Astrocyte of the spinal cord (primary cell): ENCODE data around the gene SLC9A8.
"Not testable (repeated sequence)": the region's sequence is repeated elsewhere in the genome, so short reads cannot be mapped to it uniquely, and the experiment has no call there.

ENCODE experiments used
- DNase-seq: peaks from one replicate; pipeline ENCODE4 v3.0.0; 2011; ENCODE audit warnings: low read depth, low spot score
- H3K4me3 ChIP-seq: 2 replicates; pipeline ENCODE4 v1.5.1; 2011; ENCODE audit warnings: low read depth, mild to moderate bottlenecking, low read length, moderate library complexity
- in situ Hi-C: cut with HindIII; loops from 2 replicates; pipeline ENCODE4 v1.10.0; 2017; ENCODE audit warnings: low sequenced_read_pairs
- TF ChIP-seq, protein P1 (sequence below): IDR thresholded peaks from 2 replicates; pipeline ENCODE4 v1.5.1; 2012; ENCODE audit warnings: low read depth, mild to moderate bottlenecking, low read length, inconsistent platforms

The SLC9A8 gene

DNA sequence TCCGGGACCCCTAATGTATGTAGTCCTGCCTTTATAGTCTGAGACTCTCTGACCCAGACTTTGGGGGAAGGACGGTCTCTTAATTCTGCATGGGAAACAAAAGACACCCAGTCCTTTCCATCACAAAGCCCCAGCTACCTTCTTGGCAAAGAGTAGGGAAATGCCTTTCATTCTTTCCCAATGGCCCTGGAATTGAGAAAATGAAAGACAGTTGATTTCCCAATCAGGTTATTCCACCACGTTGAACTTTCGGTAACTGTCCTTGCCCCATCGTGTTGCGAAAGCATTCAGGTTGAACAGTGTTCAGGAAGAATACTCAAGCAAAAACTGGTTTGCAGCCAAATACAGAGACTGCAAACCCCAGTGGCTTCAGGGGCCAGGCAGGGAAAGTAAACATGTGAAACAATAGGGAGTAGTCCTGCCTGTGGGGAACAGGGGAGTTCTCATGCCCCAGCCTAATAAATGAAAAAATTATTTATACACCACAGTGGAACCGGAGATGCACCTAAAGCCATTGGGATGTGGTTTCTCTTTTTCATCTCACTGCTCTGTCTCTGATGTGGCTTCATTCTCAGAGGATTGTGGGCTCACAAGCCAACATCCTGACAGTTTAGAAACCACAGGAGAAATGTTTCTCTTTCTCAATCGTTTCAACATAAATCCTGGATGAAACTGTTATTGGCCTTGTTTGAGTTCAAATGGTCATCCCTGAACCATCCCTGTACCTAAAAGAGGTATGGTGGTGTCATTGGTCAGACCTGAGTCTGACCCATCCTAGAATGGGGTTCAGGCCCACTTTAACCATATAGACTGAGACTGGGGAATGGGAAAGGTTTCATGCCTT, 44.2 kb upstream of the SLC9A8 start:
- TF ChIP-seq, protein P1, sequence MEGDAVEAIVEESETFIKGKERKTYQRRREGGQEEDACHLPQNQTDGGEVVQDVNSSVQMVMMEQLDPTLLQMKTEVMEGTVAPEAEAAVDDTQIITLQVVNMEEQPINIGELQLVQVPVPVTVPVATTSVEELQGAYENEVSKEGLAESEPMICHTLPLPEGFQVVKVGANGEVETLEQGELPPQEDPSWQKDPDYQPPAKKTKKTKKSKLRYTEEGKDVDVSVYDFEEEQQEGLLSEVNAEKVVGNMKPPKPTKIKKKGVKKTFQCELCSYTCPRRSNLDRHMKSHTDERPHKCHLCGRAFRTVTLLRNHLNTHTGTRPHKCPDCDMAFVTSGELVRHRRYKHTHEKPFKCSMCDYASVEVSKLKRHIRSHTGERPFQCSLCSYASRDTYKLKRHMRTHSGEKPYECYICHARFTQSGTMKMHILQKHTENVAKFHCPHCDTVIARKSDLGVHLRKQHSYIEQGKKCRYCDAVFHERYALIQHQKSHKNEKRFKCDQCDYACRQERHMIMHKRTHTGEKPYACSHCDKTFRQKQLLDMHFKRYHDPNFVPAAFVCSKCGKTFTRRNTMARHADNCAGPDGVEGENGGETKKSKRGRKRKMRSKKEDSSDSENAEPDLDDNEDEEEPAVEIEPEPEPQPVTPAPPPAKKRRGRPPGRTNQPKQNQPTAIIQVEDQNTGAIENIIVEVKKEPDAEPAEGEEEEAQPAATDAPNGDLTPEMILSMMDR = no peak
- H3K4me3 ChIP-seq = no peak overlapping the region
- in situ Hi-C loops = no loop called here
- peak; percentile 93 for DNase-seq

DNA sequence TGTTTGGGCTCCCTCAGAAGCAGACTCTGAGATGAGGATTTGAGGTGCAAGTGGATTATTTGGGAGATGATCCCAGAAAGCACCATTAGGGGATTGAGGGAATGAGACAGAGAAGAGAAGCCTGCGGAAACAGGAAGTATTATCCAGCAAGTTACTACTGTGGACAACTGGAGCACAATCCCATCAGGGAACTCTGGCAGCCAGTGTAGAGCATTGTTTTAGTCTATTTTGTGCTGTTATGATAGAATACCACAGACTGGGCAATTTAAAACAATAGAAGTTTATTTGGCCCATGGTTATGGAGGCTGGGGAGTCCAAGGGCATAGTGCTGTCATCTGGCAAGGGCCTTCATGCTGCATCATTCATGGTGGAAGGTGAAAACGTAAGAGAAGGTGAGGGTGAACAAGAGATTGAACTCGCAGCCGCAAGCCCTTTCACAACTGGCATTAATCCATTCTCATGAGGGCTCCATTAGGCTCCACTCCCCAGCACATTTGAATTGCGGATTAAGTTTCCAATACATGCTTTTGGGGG, 43.5 kb upstream of the SLC9A8 start:
- in situ Hi-C loops = no loop called here
- TF ChIP-seq, protein P1 = no peak

DNA sequence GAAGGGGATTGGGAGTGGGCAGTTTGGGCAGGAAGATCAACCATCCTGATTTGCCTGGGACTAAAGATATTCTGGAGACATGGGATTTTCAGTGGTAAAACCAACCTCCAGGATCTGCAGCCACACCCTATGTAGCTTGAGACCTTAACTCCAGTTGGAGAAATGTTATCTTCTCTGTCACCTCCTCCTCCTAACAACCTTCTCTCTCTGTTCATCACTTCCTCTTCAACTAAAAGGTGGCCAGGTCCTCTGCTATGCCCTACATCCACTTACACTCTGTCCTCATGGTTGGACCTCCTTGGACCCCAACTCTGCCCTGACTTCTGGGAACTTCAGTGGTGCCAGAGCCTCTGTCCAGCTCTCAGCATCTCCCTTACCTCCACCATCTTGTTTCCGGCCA, 42.0 kb upstream of the SLC9A8 start:
- in situ Hi-C loops = no loop called here
- TF ChIP-seq, protein P1 = no peak
- H3K4me3 ChIP-seq = no peak overlapping the region
- no peak for DNase-seq

More for the DNA sequence above, 43.5 kb upstream of the SLC9A8 start:
- no peak for DNase-seq
- no peak overlapping the region for H3K4me3 ChIP-seq

DNA sequence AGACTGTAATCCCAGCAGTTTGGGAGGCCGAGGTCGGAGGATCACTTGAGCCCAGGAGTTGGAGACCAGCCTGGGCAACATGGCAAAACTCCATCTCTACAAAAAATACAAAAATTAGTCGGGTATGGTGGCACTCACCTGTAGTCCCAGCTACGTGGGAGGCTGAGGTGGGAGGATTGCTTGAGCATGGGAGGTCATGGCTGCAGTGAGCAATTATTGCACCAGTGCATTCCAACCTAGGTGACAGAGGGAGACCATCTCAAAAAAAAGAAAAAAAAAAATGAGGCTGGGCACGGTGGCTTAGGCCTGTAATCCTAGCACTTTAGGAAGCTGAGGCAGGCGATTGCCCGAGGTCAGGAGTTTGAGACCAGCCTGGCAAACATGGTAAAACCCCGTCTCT, 38.4 kb upstream of the SLC9A8 start:
- in situ Hi-C loops, DNase-seq, H3K4me3 ChIP-seq: not testable (repeated sequence)

DNA sequence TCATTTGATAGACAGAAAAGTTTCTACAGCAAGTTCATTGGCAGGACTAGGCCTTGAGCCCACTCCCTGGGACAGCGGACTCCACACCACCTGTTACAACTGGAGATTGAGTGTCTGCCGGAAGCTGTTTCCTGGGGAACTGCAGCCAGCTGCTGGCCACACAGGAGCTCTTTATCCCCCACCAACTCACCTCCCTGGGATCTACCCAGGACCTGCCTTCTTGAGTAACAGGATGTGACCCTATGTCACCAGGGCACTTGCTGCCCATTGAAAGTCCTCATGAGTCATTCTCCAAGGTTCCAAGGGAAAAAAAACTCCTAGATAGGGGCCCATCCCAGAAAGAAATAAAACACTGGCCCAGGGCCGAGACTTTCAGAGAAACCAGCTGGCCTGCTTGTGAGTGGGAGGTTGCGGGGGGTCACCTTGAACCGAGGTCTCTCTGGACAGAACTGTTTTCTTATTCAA, 37.4 kb upstream of the SLC9A8 start:
- no peak overlapping the region for H3K4me3 ChIP-seq
- DNase-seq = peak; percentile 82
- in situ Hi-C loops = no loop called here
- TF ChIP-seq, protein P1 = no peak

DNA sequence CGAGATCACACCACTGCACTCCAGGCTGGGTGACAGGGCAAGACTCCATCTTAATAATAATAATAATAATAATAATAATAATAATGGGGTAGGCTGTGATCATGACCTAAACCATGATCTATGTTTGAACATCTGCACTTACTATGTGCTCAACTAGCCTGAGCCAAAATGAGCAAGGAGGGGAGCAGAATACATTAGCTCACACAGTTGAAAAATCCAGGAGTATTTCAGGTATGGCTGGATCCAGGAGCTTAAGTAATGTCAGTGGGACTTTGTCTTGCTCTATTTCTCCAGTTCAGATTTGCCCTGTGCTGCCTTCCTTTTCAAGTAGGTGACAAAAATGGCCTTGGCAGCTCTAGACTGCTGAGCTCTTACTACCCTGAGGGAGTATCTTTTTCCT, 32.7 kb upstream of the SLC9A8 start:
- in situ Hi-C loops = no loop called here
- no peak for DNase-seq
- H3K4me3 ChIP-seq = no peak overlapping the region
- TF ChIP-seq, protein P1 = no peak

DNA sequence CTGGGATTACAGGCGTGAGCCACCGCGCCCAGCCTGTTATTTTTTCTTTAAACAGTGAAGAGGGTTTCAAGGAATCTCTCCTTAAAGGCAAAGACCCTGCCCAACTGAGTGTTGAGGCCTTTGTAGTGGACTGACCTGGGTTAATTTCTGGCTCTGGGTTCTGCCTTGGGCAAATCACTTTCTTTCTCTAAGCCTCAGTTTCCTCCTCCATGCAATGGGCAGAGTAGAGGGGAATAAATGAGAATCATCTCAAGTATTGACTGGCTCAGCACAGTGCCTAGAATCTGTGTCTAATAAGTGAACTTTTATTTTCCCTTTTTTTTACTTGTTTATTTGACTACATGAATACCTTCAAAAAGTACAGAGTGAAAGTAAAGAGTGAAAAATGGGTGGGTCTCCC, 31.0 kb upstream of the SLC9A8 start:
- no peak for DNase-seq
- in situ Hi-C loops = no loop called here
- H3K4me3 ChIP-seq = no peak overlapping the region
- TF ChIP-seq, protein P1 = no peak

DNA sequence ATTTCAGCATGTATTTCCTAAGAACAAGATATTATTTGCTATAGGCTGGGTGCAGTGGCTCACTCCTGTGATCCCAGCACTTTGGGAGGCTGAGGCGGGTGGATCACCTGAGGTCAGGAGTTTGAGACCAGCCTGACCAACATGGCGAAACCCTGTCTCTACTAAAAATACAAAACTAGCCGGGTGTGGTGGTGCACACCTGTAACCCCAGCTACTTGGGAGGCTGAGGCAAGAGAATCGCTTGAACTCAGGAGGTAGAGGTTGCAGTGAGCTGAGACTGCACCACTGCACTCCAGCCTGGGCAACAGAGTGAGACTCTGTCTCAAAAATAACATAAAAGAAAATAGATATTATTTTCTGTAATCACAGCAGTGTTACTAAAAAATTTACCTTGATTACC, 30.2 kb upstream of the SLC9A8 start:
- in situ Hi-C loops, DNase-seq, H3K4me3 ChIP-seq: not testable (repeated sequence)

DNA sequence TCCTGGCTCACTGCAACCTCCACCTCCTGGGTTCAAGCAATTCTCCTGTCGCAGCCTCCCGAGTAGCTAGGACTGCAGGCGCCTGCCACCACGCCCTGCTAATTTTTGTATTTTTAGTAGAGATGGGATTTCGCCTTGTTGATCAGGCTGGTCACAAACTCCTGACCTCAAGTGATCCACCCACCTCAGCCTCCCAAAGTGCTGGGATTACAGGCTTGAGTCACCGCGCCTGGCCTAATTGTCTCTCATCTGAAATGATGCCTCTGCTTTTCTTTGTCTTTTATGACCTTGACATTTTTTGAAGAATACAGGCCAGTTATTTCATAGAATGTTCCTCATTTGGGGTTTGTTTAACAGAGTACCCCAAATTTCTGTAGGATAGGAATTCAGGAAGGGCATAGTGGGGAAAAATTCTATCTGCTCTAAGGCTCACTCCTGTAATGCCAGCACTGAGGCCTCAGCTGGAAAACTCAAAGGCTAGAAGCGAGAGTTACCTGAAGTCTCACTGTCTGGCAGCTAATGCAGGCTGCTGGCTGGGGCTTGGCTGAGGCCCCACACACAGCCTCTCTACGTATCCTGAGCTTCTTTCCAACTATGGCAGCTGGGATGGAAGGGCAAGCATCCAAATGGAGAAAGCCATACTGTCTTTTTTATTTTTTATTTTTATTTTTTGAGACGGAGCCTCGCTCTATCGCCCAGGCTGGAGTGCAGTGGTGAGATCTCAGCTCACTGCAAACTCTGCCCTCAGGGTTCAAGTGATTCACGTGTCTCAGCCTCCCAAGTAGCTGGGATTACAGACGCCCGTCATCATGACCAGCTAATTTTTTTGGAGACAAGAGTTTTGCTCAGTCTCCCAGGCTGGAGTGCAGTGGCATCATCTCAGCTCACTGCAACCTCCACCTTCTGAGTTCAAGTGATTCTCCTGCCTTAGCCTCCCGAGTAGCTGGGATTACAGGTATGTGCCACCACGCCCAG, 29.3 kb upstream of the SLC9A8 start:
- DNase-seq, H3K4me3 ChIP-seq, in situ Hi-C loops: not testable (repeated sequence)
